Measurements from ENCODE around the gene RBM20. TPM values are rescaled to one million over a fixed set of nuclear protein-coding genes. Genes with fewer than 3 reads are reported as not detected.
A peak's percentile ranks its signal among the peaks of the same experiment; 100 is the strongest.

RBM20 gene
- total RNA-seq, 8 experiments from 2014 or later, result 0.31 to 19.1 (median 8.8) TPM

- H3K4me3 ChIP-seq, result no peak overlapping the region
- peak overlapping the region in 1 of 2 donors; percentile 57 for H3K27ac ChIP-seq
- peaks cover 15 to 29% of the 10 kb centered on the region in 2 donors for H3K4me1 ChIP-seq (replicated peaks in 1 of 2)
- peak in 5 of 8 experiments; percentile 60 to 80 (median 72) for ATAC-seq (replicated peaks in 6 of 8)
- WGBS, 10 experiments, result 56 to 100% (median 67%) methylated on average over 1 to 5 of the region's 8 CpGs; no CpG with 5 or more reads in 5 of the 10 experiments
- in situ Hi-C loops (cut with MboI; ENCODE audit: low pct_unique_long_range_greater_than_20kb in 2 of 9, low sequenced_read_pairs in 9 of 9, unreplicated experiment in 9 of 9), result no loop called here
These were observed 142.0 kb downstream of the RBM20 start for GRCh38 chr10:110786172-110786571.

DNA sequence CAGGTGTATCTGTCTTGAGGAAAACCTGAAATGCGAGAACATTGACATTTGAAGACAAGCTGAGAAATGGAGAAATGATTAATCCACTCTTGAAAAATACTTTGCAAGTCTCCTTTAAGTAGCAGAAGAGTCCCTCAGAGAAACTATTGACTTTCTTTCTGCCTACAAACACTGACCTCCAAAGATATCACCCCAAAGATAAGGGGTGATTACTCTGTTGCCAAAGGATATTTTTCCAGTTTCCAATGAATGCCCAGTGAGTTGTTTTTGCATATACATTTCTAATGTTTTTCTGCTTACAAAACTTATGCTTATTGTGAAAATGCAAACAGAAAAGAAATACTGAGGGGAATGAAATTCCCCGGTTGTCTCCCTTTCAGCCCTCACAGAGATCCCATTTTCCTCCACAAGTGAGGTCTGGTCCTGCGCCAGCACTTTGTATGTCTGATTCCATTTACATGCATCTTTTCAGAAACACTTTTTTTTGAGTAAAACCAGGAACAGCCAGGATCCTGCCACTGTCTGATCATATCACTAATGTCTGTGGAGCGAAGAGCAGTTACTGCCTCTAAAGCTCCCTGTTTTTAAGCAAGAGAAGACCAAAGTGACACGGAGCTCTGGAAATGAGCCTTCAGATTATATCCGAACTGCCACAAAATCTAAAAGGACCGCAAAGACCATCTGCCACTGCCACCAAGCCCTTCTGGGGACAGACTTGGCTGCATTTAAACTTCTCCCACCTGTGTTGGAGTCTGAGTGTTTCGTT is 144.7 kb downstream of the RBM20 start:
- ATAC-seq (replicated peaks in 6 of 8), result no peak
- H3K4me3 ChIP-seq, result no peak overlapping the region
- H3K4me1 ChIP-seq (replicated peaks in 1 of 2), result peaks cover 32 to 52% of the 10 kb centered on the region in 2 donors
- 55 to 96% (median 93%) methylated on average over 3 to 8 of the region's 8 CpGs; no CpG with 5 or more reads in 1 of the 10 experiments for WGBS, 10 experiments
- H3K27ac ChIP-seq, result no peak overlapping the region
- in situ Hi-C loops (cut with MboI; ENCODE audit: low pct_unique_long_range_greater_than_20kb in 2 of 9, low sequenced_read_pairs in 9 of 9, unreplicated experiment in 9 of 9), result no loop called here

DNA sequence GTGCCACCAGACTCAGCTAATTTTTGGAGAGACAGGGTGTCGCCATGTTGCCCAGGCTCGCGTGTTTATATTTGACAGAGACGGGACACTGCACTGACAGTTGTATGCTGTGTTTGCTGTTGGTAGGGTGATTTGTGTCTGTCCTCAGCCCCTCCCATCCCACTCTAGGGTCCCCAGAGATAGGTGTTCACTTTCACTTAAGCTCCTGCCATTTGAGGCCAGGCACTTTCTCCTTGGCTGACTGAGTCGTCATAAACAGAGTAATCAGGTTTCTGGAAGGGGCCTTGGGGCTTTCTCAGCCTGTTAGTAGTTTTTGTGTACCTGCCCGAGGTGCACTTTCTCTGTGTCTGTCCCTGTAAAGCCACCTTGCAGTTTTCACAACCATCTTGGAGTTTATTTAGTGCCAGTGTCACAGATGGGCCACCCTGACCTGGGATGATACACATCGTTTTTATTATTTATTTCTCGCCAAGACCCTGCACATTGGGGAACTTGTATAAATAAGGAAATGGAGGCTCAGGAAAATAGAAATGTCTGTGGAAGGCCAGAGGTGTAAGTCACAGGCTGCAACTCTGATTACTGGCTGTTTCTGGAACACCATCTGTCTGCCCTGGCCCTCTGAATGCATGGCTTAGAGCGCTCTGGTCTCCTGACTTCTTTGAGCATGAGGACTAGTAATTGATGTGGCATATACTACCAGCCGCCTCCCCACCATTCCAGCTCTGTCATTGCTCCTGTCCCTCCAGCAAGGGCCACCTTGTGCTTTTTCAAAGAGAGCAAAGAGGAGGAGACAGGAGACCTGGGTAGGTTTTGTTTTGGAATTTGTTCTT is 145.7 kb downstream of the RBM20 start:
- WGBS, 10 experiments, result 60 to 94% (median 86%) methylated on average over 2 to 10 of the region's 10 CpGs; no CpG with 5 or more reads in 2 of the 10 experiments

DNA sequence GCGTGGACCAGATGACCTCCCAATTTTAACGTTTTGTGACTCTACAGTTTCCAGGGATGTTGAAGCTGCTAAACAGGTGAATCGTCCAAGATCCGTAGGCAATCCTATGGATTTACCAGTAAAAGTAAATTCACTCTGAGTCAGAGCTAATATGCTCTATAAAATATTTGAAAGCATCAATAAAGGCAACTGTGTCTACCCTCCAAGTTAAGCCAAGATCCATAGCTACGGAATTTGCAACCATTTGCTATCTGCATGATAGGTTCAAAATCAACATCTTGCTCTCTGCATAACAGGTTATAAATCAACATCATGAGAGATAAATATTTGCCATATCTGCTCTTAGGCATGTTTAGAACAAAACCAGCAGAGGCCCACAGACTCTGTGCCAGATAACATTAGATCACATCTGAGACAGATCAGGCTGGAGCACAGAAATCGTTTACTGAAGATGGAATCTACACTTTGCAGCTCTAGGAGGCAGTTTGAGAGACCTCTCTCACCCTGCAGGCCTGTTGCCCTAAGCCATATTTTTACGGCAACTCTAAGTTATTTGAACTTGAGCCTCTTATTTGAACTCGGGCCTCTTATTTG is 146.9 kb downstream of the RBM20 start:
- no peak overlapping the region for H3K27ac ChIP-seq
- ATAC-seq (replicated peaks in 6 of 8), result peak in 1 of 8 experiments; percentile 21
- no peak overlapping the region for H3K4me3 ChIP-seq
- in situ Hi-C loops (cut with MboI; ENCODE audit: low pct_unique_long_range_greater_than_20kb in 2 of 9, low sequenced_read_pairs in 9 of 9, unreplicated experiment in 9 of 9), result no loop called here
- peaks cover 49 to 69% of the 10 kb centered on the region in 2 donors for H3K4me1 ChIP-seq (replicated peaks in 1 of 2)
- WGBS, 10 experiments, result 42 to 100% (median 89%) methylated on average over 1 to 8 of the region's 8 CpGs; no CpG with 5 or more reads in 1 of the 10 experiments

More for the DNA sequence above, 145.7 kb downstream of the RBM20 start:
- Histone ChIP-seq H3K4me1 (replicated peaks in 1 of 2) (peaks cover 42 to 62% of the 10 kb centered on the region in 2 donors), H3K27ac (no peak overlapping the region), H3K4me3 (no peak overlapping the region)
- ATAC-seq (replicated peaks in 6 of 8), result peak in 1 of 8 experiments; percentile 32
- in situ Hi-C loops (cut with MboI; ENCODE audit: low pct_unique_long_range_greater_than_20kb in 2 of 9, low sequenced_read_pairs in 9 of 9, unreplicated experiment in 9 of 9), result no loop called here

GRCh38 chr10:110791541-110792073 is 147.5 kb downstream of the RBM20 start:
- 0 to 100% (median 55%) methylated on average over 1 to 4 of the region's 4 CpGs; no CpG with 5 or more reads in 1 of the 10 experiments for WGBS, 10 experiments
- Histone ChIP-seq H3K4me3 (no peak overlapping the region), H3K4me1 (replicated peaks in 1 of 2) (peaks cover 47 to 63% of the 10 kb centered on the region in 2 donors), H3K27ac (no peak overlapping the region)
- in situ Hi-C loops (cut with MboI; ENCODE audit: low pct_unique_long_range_greater_than_20kb in 2 of 9, low sequenced_read_pairs in 9 of 9, unreplicated experiment in 9 of 9), result no loop called here
- ATAC-seq (replicated peaks in 6 of 8), result no peak

DNA sequence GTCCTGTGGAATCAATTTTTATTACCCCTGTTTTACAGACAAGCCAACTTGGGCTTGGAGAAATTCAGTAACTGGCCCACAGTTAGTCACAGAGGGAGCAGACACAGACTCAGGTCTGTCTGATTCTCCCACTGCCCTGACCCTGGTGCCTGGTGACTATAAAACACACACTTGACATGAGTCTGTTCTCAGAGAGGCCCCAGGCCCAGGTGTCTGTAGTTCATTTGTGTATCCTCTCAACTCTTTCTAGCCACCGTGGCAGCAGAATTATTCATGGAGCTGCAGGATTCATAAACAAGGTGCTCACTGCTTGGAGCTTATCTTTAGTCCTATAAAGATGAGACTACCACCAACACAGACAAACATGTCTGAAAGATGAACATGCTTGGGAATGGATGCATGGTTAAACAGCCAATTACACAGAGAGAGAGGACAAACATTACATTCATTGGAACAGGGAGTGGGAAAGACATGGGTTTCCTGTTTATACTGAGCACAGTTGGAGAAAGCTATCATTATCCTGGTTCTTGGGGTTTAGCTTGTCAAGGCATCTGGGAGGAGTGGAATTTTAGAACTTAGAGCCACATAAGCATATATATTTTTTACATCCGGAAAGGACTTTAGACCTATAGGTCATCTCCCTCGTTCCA is 148.5 kb downstream of the RBM20 start:
- ATAC-seq (replicated peaks in 6 of 8), result peak in 1 of 8 experiments; percentile 35
- Histone ChIP-seq H3K27ac (no peak overlapping the region), H3K4me3 (no peak overlapping the region), H3K4me1 (replicated peaks in 1 of 2) (peaks cover 49 to 60% of the 10 kb centered on the region in 2 donors)
- in situ Hi-C loops (cut with MboI; ENCODE audit: low pct_unique_long_range_greater_than_20kb in 2 of 9, low sequenced_read_pairs in 9 of 9, unreplicated experiment in 9 of 9), result no loop called here
- WGBS, 10 experiments, result 40 to 100% (median 75%) methylated on average over 1 to 2 of the region's 3 CpGs; no CpG with 5 or more reads in 1 of the 10 experiments

DNA sequence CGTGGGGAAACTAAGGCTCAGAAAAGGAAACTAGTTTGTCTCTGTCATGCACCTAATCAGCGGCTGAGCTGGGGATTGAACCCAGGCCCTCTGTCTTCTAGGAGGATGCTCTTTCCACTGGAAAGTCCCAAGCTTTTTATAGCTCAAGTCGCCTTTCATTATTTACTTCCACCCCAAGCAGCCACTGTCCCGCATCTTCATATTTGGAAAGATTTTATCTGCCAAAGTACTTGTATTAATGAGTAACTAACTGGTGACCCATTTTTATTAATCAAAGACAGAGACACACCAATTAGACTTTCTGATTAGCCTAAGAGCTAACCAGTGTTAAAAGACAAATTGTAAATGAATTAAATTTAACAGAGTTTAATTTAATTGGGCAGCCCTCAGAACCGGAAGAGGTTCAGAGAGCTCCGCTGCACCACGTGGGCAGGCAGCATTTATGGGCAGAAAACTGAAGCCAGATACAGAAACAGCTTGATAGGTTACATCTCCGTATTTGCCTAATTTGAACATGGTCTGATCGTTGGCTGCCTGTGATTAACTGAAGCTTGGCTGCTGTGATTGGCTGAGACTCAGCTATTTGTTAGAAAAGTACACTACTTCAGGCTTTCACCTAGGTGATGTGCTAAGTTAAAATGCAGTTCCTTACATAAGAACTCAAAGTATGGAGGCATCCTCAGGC is 149.1 kb downstream of the RBM20 start:
- Histone ChIP-seq H3K27ac (no peak overlapping the region), H3K4me1 (replicated peaks in 1 of 2) (peaks cover 52 to 60% of the 10 kb centered on the region in 2 donors), H3K4me3 (no peak overlapping the region)
- in situ Hi-C loops (cut with MboI; ENCODE audit: low pct_unique_long_range_greater_than_20kb in 2 of 9, low sequenced_read_pairs in 9 of 9, unreplicated experiment in 9 of 9), result no loop called here
- WGBS, 10 experiments, result 0 to 97% (median 78%) methylated on average over 1 to 9 of the region's 9 CpGs
- ATAC-seq (replicated peaks in 6 of 8), result no peak

GRCh38 chr10:110793886-110794285 is 149.8 kb downstream of the RBM20 start:
- no peak for ATAC-seq (replicated peaks in 6 of 8)
- Histone ChIP-seq H3K27ac (no peak overlapping the region), H3K4me1 (replicated peaks in 1 of 2) (peaks cover 52 to 59% of the 10 kb centered on the region in 2 donors), H3K4me3 (no peak overlapping the region)
- in situ Hi-C loops (cut with MboI; ENCODE audit: low pct_unique_long_range_greater_than_20kb in 2 of 9, low sequenced_read_pairs in 9 of 9, unreplicated experiment in 9 of 9), result no loop called here
- WGBS, 10 experiments, result 75 to 100% (median 92%) methylated on average over 2 to 6 of the region's 6 CpGs; no CpG with 5 or more reads in 2 of the 10 experiments

DNA sequence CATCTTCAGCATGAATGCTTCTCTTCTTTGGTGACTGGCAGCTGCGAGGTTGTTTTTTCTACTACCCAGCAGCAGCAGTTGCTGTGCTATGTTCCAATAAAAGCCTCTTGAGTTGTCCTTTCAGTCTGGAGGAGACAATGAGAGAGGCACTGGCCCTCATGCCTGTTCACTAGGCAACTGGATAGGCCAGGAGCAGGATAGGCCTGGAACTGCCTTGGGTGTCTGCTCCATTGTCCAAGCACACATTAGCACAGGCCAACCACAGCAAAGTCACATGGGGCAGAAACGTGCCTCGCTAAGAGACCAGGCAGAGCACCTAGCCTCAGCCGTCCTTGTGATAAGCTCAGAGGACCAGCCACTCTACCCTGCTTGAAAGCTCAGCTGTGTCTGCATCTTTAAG is 150.7 kb downstream of the RBM20 start:
- Histone ChIP-seq H3K27ac (peak overlapping the region; percentile 45 to 69), H3K4me3 (no peak overlapping the region), H3K4me1 (replicated peaks in 1 of 2) (peaks cover 48 to 51% of the 10 kb centered on the region in 2 donors)
- ATAC-seq (replicated peaks in 6 of 8), result peak in 6 of 8 experiments; percentile 28 to 99 (median 98)
- in situ Hi-C loops (cut with MboI; ENCODE audit: low pct_unique_long_range_greater_than_20kb in 2 of 9, low sequenced_read_pairs in 9 of 9, unreplicated experiment in 9 of 9), result no loop called here
- 0 to 60% (median 19%) methylated on average over 1 to 4 of the region's 4 CpGs; no CpG with 5 or more reads in 2 of the 10 experiments for WGBS, 10 experiments

- H3K4me1 ChIP-seq (replicated peaks in 1 of 2), result peaks cover 33 to 39% of the 10 kb centered on the region in 2 donors
- H3K27ac ChIP-seq, result no peak overlapping the region
- 0 to 80% (median 74%) methylated on average over 1 to 10 of the region's 10 CpGs; no CpG with 5 or more reads in 2 of the 10 experiments for WGBS, 10 experiments
- ATAC-seq (replicated peaks in 6 of 8), result no peak
- in situ Hi-C loops (cut with MboI; ENCODE audit: low pct_unique_long_range_greater_than_20kb in 2 of 9, low sequenced_read_pairs in 9 of 9, unreplicated experiment in 9 of 9), result no loop called here
- H3K4me3 ChIP-seq, result no peak overlapping the region
These were observed 153.3 kb downstream of the RBM20 start for GRCh38 chr10:110797416-110797815.

GRCh38 chr10:110798340-110798739 is 154.2 kb downstream of the RBM20 start:
- H3K27ac ChIP-seq, result no peak overlapping the region
- 40 to 100% (median 85%) methylated on average over 1 to 2 of the region's 2 CpGs; no CpG with 5 or more reads in 6 of the 10 experiments for WGBS, 10 experiments
- in situ Hi-C loops (cut with MboI; ENCODE audit: low pct_unique_long_range_greater_than_20kb in 2 of 9, low sequenced_read_pairs in 9 of 9, unreplicated experiment in 9 of 9), result no loop called here
- ATAC-seq (replicated peaks in 6 of 8), result no peak
- H3K4me1 ChIP-seq (replicated peaks in 1 of 2), result peaks cover 24 to 30% of the 10 kb centered on the region in 2 donors
- H3K4me3 ChIP-seq, result no peak overlapping the region

Data from motor neuron (in vitro differentiated cells).